ENCODE results near the gene ZDHHC14. TPM values are rescaled to one million over a fixed set of nuclear protein-coding genes. Genes with fewer than 3 reads are reported as not detected.
A peak's percentile ranks its signal among the peaks of the same experiment; 100 is the strongest.

The ZDHHC14 gene
- total and polyA plus RNA-seq, 2 of the 8 experiments (the other 6 are each of a cell fraction or from before 2014, with no cell fraction given): 2.9 to 5.3 TPM

DNA sequence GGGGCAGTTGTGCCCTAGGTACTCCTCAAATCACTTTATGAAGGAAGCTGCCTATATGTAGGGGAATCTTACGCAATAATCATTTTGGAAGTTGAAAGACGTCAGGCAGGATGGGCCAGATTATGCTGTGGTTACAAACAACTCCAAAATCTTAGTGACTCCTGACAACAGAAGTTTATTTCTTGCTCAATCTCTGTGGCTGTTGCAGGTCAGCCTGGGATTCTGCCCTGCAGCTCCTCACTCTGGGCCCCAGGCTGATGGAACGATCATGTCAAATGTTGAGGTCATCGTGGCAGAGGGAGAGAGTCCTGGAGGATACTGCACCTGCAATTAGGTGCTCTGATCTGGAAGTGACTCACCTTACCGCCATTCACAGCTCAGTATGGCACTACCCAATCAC is 88.4 kb downstream of the ZDHHC14 start:
- H3K18ac ChIP-seq (ENCODE audit: extremely low read depth, low read length): no peak overlapping the region
- no peak overlapping the region for H3K4ac ChIP-seq (replicated peaks; ENCODE audit: insufficient read length, low read depth, low read length)
- no peak overlapping the region for H3K4me3 ChIP-seq (ENCODE audit: extremely low read depth in 1 of 4, insufficient read depth in 2 of 4, low read depth in 3 of 4, low read length in 4 of 4)
- H3K79me1 ChIP-seq (ENCODE audit: low read depth, low read length): no peaks in the 10 kb centered on the region; the same call in 1 of the 2 replicates
- H2BK15ac ChIP-seq (ENCODE audit: low read length): no peak overlapping the region
- no peaks in the 10 kb centered on the region for H3K27me3 ChIP-seq (replicated peaks in 1 of 4; ENCODE audit: control insufficient read depth in 3 of 4, extremely low read depth in 1 of 4, insufficient read depth in 3 of 4, low read length in 3 of 4)
- no peak overlapping the region for H2BK12ac ChIP-seq (ENCODE audit: low read depth, low read length)
- 89% methylated on average over 4 of the region's 5 CpGs; no CpG with 5 or more reads in 1 of the 2 experiments for WGBS, 2 experiments (ENCODE audit: extremely low coverage in 1 of 2, insufficient coverage in 1 of 2, insufficient read length in 1 of 2, insufficient replicate concordance in 2 of 2, low coverage in 1 of 2, low lambda C conversion rate in 2 of 2, missing lambda C conversion rate in 1 of 2)
- no peak overlapping the region for H2BK5ac ChIP-seq (ENCODE audit: low read depth, low read length)
- no peak overlapping the region for H3K27ac ChIP-seq (ENCODE audit: low read depth, low read length)
- H3K9ac ChIP-seq (replicated peaks in 1 of 4; ENCODE audit: extremely low read depth in 1 of 4, low read depth in 3 of 4, low read length in 3 of 4): no peak overlapping the region
- TF ChIP-seq PHF8 (conservative IDR thresholded peaks at IDR 0.05; ENCODE audit: low read depth, low read length) (no peak), HDAC6 (IDR thresholded peaks at IDR 0.05; ENCODE audit: low read depth, low read length) (no peak), CEBPB (IDR thresholded peaks at IDR 0.05; ENCODE audit: low read depth, low read length) (peak; percentile 78)
- FAIRE-seq: no peak
- no peaks in the 10 kb centered on the region for H4K20me1 ChIP-seq (replicated peaks in 1 of 2; ENCODE audit: control insufficient read depth in 1 of 2, insufficient read depth in 2 of 2, low read length in 2 of 2)
- ChIA-PET CTCF (ENCODE audit: partially characterized antibody) (interaction anchor here (0.7 to 0.8 kb wide), 2 partner anchors 10 to 197 kb away, joined by 3 read pairs; no protein-coding TSS in a partner anchor), POLR2A (ENCODE audit: partially characterized antibody) (no interaction called here)
- no peak overlapping the region for H2BK120ac ChIP-seq (replicated peaks; ENCODE audit: low read depth, low read length)
- no peaks in the 10 kb centered on the region for H3K9me3 ChIP-seq (ENCODE audit: insufficient read depth in 2 of 2, low read depth in 1 of 2, low read length in 1 of 2)
- no peak overlapping the region for H2BK20ac ChIP-seq (ENCODE audit: low read length)
- no peak overlapping the region for H2AK5ac ChIP-seq (ENCODE audit: low read depth, low read length)
- H3K56ac ChIP-seq (replicated peaks; ENCODE audit: insufficient read length, low read depth, low read length): no peak overlapping the region
- no peak overlapping the region for H3K14ac ChIP-seq (ENCODE audit: insufficient read length)
- peaks cover 0 to 14% (median 0%) of the 10 kb centered on the region in 4 experiments; a peak in 4 of 7 replicates for H3K4me1 ChIP-seq (replicated peaks in 1 of 4; ENCODE audit: control insufficient read depth in 3 of 4, insufficient read depth in 4 of 4, low read length in 3 of 4)
- H3K36me3 ChIP-seq (ENCODE audit: control insufficient read depth in 2 of 4, insufficient read depth in 4 of 4, low read length in 3 of 4): no peaks in the 10 kb centered on the region
- H3K23ac ChIP-seq (ENCODE audit: insufficient read length): no peak overlapping the region
- H3K79me2 ChIP-seq (ENCODE audit: control insufficient read depth in 1 of 2, insufficient read depth in 2 of 2, low read length in 2 of 2): no peaks in the 10 kb centered on the region
- no peak overlapping the region for H2AFZ ChIP-seq (ENCODE audit: low read length)
- H4K91ac ChIP-seq (replicated peaks; ENCODE audit: insufficient read length, low read length): no peak overlapping the region
- no peak overlapping the region for H3K4me2 ChIP-seq (ENCODE audit: insufficient read depth in 1 of 2, low read depth in 2 of 2, low read length in 2 of 2)
- no peak overlapping the region for H4K8ac ChIP-seq (ENCODE audit: extremely low read depth, insufficient read depth, low read length)
- no peak overlapping the region for H4K5ac ChIP-seq (ENCODE audit: insufficient read length, low read depth, low read length)
- no peak for DNase-seq (ENCODE audit: low read depth in 1 of 2, low spot score in 2 of 2)
- no peaks in the 10 kb centered on the region; the same call in 1 of the 2 replicates for H3K23me2 ChIP-seq (ENCODE audit: low read depth, low read length)
